ENCODE measurements around the gene KYAT1.

KYAT1 gene

GRCh38 chr9:128825923-128826700 is 55.6 kb downstream of the KYAT1 start:
- Histone ChIP-seq H3K27ac (no peak overlapping the region), H3K9me3 (ENCODE audit: severe bottlenecking) (no peaks in the 10 kb centered on the region), H3K4me3 (ENCODE audit: low read depth, low read length) (no peak overlapping the region), H3K27me3 (ENCODE audit: insufficient read depth, low read depth, severe bottlenecking) (no peaks in the 10 kb centered on the region), H3K36me3 (peaks cover 71% of the 10 kb centered on the region)
- DNase-seq: peak; percentile 63
- peak; percentile 47 for TF ChIP-seq CTCF (IDR thresholded peaks at IDR 0.05; ENCODE audit: low read depth, low read length)

- Histone ChIP-seq H3K9me3 (ENCODE audit: severe bottlenecking) (no peaks in the 10 kb centered on the region), H3K27ac (no peak overlapping the region), H3K36me3 (peaks cover 82% of the 10 kb centered on the region), H3K27me3 (ENCODE audit: insufficient read depth, low read depth, severe bottlenecking) (no peaks in the 10 kb centered on the region), H3K4me3 (ENCODE audit: low read depth, low read length) (no peak overlapping the region)
- no peak for DNase-seq
- TF ChIP-seq CTCF (IDR thresholded peaks at IDR 0.05; ENCODE audit: low read depth, low read length): no peak
Observed at GRCh38 chr9:128824911-128825310, 56.8 kb downstream of the KYAT1 start.

GRCh38 chr9:128823903-128824406 is 57.8 kb downstream of the KYAT1 start:
- no peak overlapping the region for H3K27ac ChIP-seq
- peaks cover 82% of the 10 kb centered on the region for H3K36me3 ChIP-seq
- no peak overlapping the region for H3K4me3 ChIP-seq (ENCODE audit: low read depth, low read length)
- TF ChIP-seq CTCF (IDR thresholded peaks at IDR 0.05; ENCODE audit: low read depth, low read length): no peak
- H3K27me3 ChIP-seq (ENCODE audit: insufficient read depth, low read depth, severe bottlenecking): no peaks in the 10 kb centered on the region
- no peak for DNase-seq
- H3K9me3 ChIP-seq (ENCODE audit: severe bottlenecking): no peaks in the 10 kb centered on the region

GRCh38 chr9:128823362-128823902 is 58.3 kb downstream of the KYAT1 start:
- no peaks in the 10 kb centered on the region for H3K27me3 ChIP-seq (ENCODE audit: insufficient read depth, low read depth, severe bottlenecking)
- DNase-seq: no peak
- H3K4me3 ChIP-seq (ENCODE audit: low read depth, low read length): no peak overlapping the region
- H3K36me3 ChIP-seq: peaks cover 80% of the 10 kb centered on the region
- no peak for TF ChIP-seq CTCF (IDR thresholded peaks at IDR 0.05; ENCODE audit: low read depth, low read length)
- H3K9me3 ChIP-seq (ENCODE audit: severe bottlenecking): no peaks in the 10 kb centered on the region
- H3K27ac ChIP-seq: no peak overlapping the region

GRCh38 chr9:128822407-128823042 is 59.2 kb downstream of the KYAT1 start:
- no peak overlapping the region for H3K4me3 ChIP-seq (ENCODE audit: low read depth, low read length)
- no peak for DNase-seq
- TF ChIP-seq CTCF (IDR thresholded peaks at IDR 0.05; ENCODE audit: low read depth, low read length): no peak
- H3K27me3 ChIP-seq (ENCODE audit: insufficient read depth, low read depth, severe bottlenecking): no peaks in the 10 kb centered on the region
- peaks cover 72% of the 10 kb centered on the region for H3K36me3 ChIP-seq
- H3K9me3 ChIP-seq (ENCODE audit: severe bottlenecking): no peaks in the 10 kb centered on the region
- no peak overlapping the region for H3K27ac ChIP-seq

Measured in WERI-Rb-1 (cell line).